Lower leg skin (tissue), 4 donors: Measurements from ENCODE around the gene ARHGAP12. TPM values are rescaled to one million over a fixed set of nuclear protein-coding genes. Genes with fewer than 3 reads are reported as not detected.

ENCODE experiments used
- DNase-seq, 2 donors: peaks; one replicate each; pipeline ENCODE4 v3.0.0-alpha.2; 2019; ENCODE audit warnings: low spot score in 2 of 2
- H3K4me3 ChIP-seq: fragments of 200-600 bp; sonication (generic); 2 replicates; pipeline ENCODE4 v1.5.1; 2017; ENCODE audit warnings: mild to moderate bottlenecking, low read depth; ENCODE audit not compliant: poor library complexity, severe bottlenecking
- POLR2A ChIP-seq, 2 donors: fragments of 450-650 bp; IDR thresholded peaks; one replicate each; pipeline ENCODE4 v1.6.1; 2016 to 2017; ENCODE audit warnings: antibody characterized with exemption in 2 of 2, mild to moderate bottlenecking in 1 of 2, moderate library complexity in 1 of 2
- WGBS, 2 donors: methylation state at CpG; one replicate each; pipeline ENCODE4 v1.1.5; 2018; 5-methylcytosine and 5-hydroxymethylcytosine counted together
- intact Hi-C: fragments of 100-400 bp; cut with DNase I; formaldehyde crosslinking; loops from one replicate; pipeline ENCODE4 v1.15.0; 2023; ENCODE audit warnings: low total_unique reads
- total RNA-seq, 4 donors: library from RNA; depleted of rRNA; stranded (reverse); fragments of >200 nt; gene quantifications; one replicate each; pipeline ENCODE4 v1.1.0, GENCODE V29; 2016
- TF ChIP-seq, protein P1 (sequence below), 3 donors: fragments of 450-650 bp; IDR thresholded peaks; one replicate each; pipeline ENCODE4 v1.5.1; 2016; ENCODE audit warnings: antibody characterized with exemption in 3 of 3, mild to moderate bottlenecking in 3 of 3, moderate library complexity in 2 of 3

ARHGAP12 gene
- total RNA-seq, 4 donors from 2014 or later: 29.9 to 35.2 (median 31.4) TPM

DNA sequence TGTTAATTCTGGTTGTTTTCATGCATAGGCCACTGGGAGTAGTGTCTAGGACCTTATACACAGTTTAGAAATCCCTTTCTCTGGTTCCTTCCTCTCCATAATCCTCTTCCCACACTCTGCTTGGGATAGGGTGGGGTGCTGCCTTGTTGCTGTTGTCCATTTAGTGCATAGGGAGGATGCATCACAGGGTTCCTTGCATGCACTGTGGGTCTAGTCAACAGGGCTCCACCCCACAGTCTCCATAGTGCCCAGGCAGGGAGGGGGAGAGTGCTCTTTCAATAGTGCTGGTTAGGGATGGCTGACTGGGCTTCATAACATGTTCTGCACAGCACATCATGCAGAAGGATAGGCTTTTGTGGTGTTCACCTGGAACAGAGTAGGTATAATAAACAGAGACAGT is 81.1 kb downstream of the ARHGAP12 start:
- TF ChIP-seq, protein P1, sequence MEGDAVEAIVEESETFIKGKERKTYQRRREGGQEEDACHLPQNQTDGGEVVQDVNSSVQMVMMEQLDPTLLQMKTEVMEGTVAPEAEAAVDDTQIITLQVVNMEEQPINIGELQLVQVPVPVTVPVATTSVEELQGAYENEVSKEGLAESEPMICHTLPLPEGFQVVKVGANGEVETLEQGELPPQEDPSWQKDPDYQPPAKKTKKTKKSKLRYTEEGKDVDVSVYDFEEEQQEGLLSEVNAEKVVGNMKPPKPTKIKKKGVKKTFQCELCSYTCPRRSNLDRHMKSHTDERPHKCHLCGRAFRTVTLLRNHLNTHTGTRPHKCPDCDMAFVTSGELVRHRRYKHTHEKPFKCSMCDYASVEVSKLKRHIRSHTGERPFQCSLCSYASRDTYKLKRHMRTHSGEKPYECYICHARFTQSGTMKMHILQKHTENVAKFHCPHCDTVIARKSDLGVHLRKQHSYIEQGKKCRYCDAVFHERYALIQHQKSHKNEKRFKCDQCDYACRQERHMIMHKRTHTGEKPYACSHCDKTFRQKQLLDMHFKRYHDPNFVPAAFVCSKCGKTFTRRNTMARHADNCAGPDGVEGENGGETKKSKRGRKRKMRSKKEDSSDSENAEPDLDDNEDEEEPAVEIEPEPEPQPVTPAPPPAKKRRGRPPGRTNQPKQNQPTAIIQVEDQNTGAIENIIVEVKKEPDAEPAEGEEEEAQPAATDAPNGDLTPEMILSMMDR (IDR thresholded peaks at IDR 0.05): no peak
- no peak for TF ChIP-seq POLR2A (IDR thresholded peaks at IDR 0.05)
- intact Hi-C loops: no loop called here
- no peak overlapping the region for H3K4me3 ChIP-seq
- DNase-seq: no peak

GRCh38 chr10:31838709-31839108 is 89.9 kb downstream of the ARHGAP12 start:
- H3K4me3 ChIP-seq: no peak overlapping the region
- intact Hi-C loops: no loop called here
- 95 to 97% methylated on average over 7 of the region's 7 CpGs for WGBS, 2 donors
- no peak for DNase-seq
- no peak for TF ChIP-seq POLR2A (IDR thresholded peaks at IDR 0.05)
- TF ChIP-seq, protein P1 (IDR thresholded peaks at IDR 0.05): no peak

- no peak overlapping the region for H3K4me3 ChIP-seq
- intact Hi-C loops: no loop called here
- no peak for DNase-seq
- 93 to 100% methylated on average over 1 of the region's 1 CpG for WGBS, 2 donors
- TF ChIP-seq POLR2A (IDR thresholded peaks at IDR 0.05): no peak
- TF ChIP-seq, protein P1 (IDR thresholded peaks at IDR 0.05): no peak
Observed at GRCh38 chr10:31838065-31838464, 90.6 kb downstream of the ARHGAP12 start.

- no peak for TF ChIP-seq POLR2A (IDR thresholded peaks at IDR 0.05)
- TF ChIP-seq, protein P1 (IDR thresholded peaks at IDR 0.05): no peak
- no peak overlapping the region for H3K4me3 ChIP-seq
- intact Hi-C loops: no loop called here
- DNase-seq: no peak
- 89 to 90% methylated on average over 9 of the region's 9 CpGs for WGBS, 2 donors
Observed at GRCh38 chr10:31836569-31837406, 91.8 kb downstream of the ARHGAP12 start.

DNA sequence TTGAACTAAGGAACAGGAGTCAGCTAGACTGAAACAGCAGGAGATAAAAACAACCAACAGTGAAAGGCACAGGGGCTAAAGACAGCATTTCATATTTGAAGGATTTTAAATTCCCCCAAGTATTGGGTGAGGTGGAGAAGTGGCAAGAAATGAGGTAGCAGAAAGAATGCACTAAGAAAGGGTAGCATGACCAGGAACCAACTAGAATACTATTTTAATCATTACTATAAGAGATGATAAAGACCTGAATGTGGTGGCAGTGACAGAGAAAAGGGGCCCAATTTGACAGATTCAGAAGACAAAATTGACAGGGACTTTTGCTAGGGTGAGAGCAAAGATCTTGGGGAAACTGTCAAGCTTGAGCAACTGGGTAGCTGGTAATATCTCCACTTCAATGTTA is 94.9 kb downstream of the ARHGAP12 start:
- intact Hi-C loops: no loop called here
- TF ChIP-seq POLR2A (IDR thresholded peaks at IDR 0.05): no peak
- TF ChIP-seq, protein P1 (IDR thresholded peaks at IDR 0.05): no peak
- DNase-seq: no peak
- no peak overlapping the region for H3K4me3 ChIP-seq

DNA sequence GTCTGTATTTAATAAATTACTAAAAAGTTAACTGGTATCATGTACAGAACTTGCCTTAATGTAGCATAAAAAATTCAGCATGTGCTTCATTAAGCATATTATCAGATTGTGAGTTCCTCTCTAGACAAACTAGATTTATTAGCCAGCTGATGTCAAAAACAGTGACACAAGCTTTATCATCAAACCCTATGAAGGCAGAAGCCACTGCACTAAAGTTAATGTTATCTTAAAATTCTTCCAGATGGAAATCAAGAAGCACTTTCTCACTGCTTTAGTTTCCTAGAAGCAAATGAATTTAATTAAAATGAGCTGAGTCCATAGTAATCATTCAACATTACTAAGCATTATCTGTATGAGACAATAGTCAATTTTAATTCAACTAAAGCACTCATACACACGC is 96.4 kb downstream of the ARHGAP12 start:
- H3K4me3 ChIP-seq: no peak overlapping the region
- TF ChIP-seq, protein P1 (IDR thresholded peaks at IDR 0.05): no peak
- no peak for TF ChIP-seq POLR2A (IDR thresholded peaks at IDR 0.05)
- intact Hi-C loops: no loop called here
- DNase-seq: no peak
- WGBS, 2 donors: 57 to 70% methylated on average over 1 of the region's 1 CpG
